Spleen (tissue), 11 donors: ENCODE results near the gene PAOX. TPM values are rescaled to one million over a fixed set of nuclear protein-coding genes. Genes with fewer than 3 reads are reported as not detected.

Source experiments
- DNase-seq: peaks from one replicate; pipeline ENCODE4 v3.0.0-alpha.2; 2020
- H3K27ac ChIP-seq, 8 donors: fragments of 200-600 bp; sonication (generic) in 7 of 8; 1 replicate in 4 of 8; 2 replicates in 4 of 8; pipeline versions ENCODE4 v1.5.0 to v1.8.0; 2016 to 2021; ENCODE audit warnings: inconsistent platforms in 4 of 8, mild to moderate bottlenecking in 4 of 8, moderate library complexity in 1 of 8
- H3K27me3 ChIP-seq, 7 donors: fragments of 200-600 bp; sonication (generic) in 6 of 7; replicated peaks in 1 of 7; 1 replicate in 4 of 7; 2 replicates in 3 of 7; pipeline versions ENCODE4 v1.5.0 to v1.8.0; 2016 to 2021; ENCODE audit warnings: inconsistent platforms in 3 of 7, mild to moderate bottlenecking in 1 of 7
- H3K36me3 ChIP-seq, 6 donors: fragments of 200-600 bp; sonication (generic) in 5 of 6; 1 replicate in 4 of 6; 2 replicates in 2 of 6; pipeline versions ENCODE4 v1.5.0 to v1.8.0; 2016 to 2021; ENCODE audit warnings: inconsistent platforms in 2 of 6
- H3K4me1 ChIP-seq, 6 donors: fragments of 200-600 bp; sonication (generic) in 5 of 6; 1 replicate in 3 of 6; 2 replicates in 3 of 6; pipeline versions ENCODE4 v1.5.0 to v1.8.0; 2016 to 2021; ENCODE audit warnings: inconsistent platforms in 3 of 6
- H3K4me3 ChIP-seq, 8 donors: fragments of 200-600 bp; sonication (generic) in 7 of 8; 1 replicate in 4 of 8; 2 replicates in 4 of 8; pipeline versions ENCODE4 v1.5.0 to v1.8.0; 2016 to 2021; ENCODE audit warnings: inconsistent platforms in 4 of 8, mild to moderate bottlenecking in 4 of 8, moderate library complexity in 2 of 8
- H3K9me3 ChIP-seq, 8 donors: fragments of 200-600 bp; sonication (generic) in 7 of 8; 1 replicate in 4 of 8; 2 replicates in 4 of 8; pipeline versions ENCODE4 v1.5.0 to v1.8.0; 2016 to 2021; ENCODE audit warnings: inconsistent platforms in 4 of 8
- POLR2A ChIP-seq, 3 donors: fragments of 450-650 bp; IDR thresholded peaks; one replicate each; pipeline ENCODE4 v1.5.1; 2017; ENCODE audit warnings: antibody characterized with exemption in 3 of 3, mild to moderate bottlenecking in 1 of 3
- POLR2AphosphoS5 ChIP-seq, 3 donors: sonication (generic); formaldehyde crosslinking; IDR thresholded peaks; one replicate each; pipeline ENCODE4 v1.5.1; 2017; ENCODE audit warnings: antibody characterized with exemption in 3 of 3
- WGBS, 5 donors: extraction: QIAGEN DNeasy Blood & Tissue Kit in 3 of 5; methylation state at CpG; one replicate each; pipeline versions ENCODE4 v1.1.5 to v1.1.7; 2013 to 2018; 5-methylcytosine and 5-hydroxymethylcytosine counted together
- intact Hi-C: fragments of 100-400 bp; cut with DNase I; formaldehyde crosslinking; loops from one replicate; pipeline ENCODE4 v1.15.0; 2023; ENCODE audit warnings: low total_unique reads
- polyA plus RNA-seq, 3 donors: library from polyadenylated mRNA; stranded (reverse); fragments of 200-250 nt; gene quantifications; one replicate each; pipeline ENCODE4 v1.2.1, GENCODE V29; 2013
- total RNA-seq, 7 donors: library from RNA; depleted of rRNA in 3 of 7; stranded (reverse); fragments of >200 nt in 3 of 7; fragmentation: NEBNext Ultra II Directional in 4 of 7; extraction: Animal tissue kit (Norgen Biotek cat#: 25700) in 4 of 7; gene quantifications; one replicate each; pipeline versions ENCODE4 v1.1.0 to v1.2.1, GENCODE V29; 2016 to 2021
- TF ChIP-seq, protein P1 (sequence below), 11 experiments: fragments of 200-600 bp in 7 of 11; fragments of 450-650 bp in 4 of 11; sonication (generic) in 4 of 11; IDR thresholded peaks in 8 of 11; conservative IDR thresholded peaks in 3 of 11; 1 replicate in 7 of 11; 2 replicates in 4 of 11; pipeline versions ENCODE4 v1.4.0 to v1.8.0; 2016 to 2021; ENCODE audit warnings: antibody characterized with exemption in 11 of 11, inconsistent platforms in 4 of 11, mild to moderate bottlenecking in 1 of 11
- donor health status: healthy with polysubstance abuse.
- donor health status: DM: no; HTN: no; CAD: no; lungs with moderate emphysema.
- donor health status: DM: no; HTN: no; CAD: no.
- donor health status: Bipolar disorder and iron deficiency.
- donor health status: healthy.
- donor health status: DM: no; HTN: no; CAD: no.
- donor health status: DM: yes; HTN: yes; CAD: no.

The PAOX gene
- total and polyA plus RNA-seq, 10 donors: 15.4 to 34.0 (median 21.5) TPM

DNA sequence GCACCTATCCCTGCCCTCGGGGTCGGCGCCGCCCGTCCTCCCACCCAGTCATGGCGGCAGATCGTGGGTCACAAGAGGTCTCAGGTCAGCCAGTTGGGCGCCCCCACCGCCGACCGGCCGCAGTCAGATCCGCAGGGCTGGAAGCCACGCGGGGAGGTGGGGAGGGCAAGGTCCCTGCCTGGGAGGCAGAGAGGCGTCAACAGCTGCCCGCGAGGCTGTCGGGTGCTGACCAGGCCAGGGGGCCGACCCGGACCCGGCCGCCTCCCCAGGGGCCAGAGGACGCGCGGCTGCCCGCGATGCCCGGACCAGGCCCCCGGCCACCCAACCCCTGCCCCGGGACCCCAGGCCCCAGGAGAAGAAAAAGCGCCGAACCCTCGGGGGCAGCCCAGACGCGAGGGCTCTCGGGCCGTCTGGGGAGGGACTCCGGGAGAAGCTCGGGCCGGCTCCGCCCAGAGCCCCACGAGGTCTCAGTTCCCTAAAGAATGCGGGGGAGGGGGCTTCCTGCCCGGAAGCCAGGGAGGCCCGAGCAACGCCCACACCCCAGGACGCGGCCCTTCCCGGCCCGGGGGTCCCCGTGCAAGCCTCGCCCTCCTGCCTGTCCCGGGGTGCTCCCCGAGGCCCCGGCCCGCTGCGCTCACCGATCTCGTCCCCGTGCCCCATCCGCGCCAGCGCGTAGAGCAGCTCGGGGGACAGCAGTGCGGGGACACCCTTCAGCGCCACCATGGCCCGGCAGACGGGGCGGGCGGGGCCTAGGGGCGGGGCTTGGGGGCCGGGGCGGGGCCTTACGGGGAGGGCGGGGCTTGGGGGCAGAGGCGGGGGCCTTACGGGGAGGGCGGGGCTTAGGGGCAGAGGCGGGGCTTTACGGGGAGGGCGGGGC, 21.5 kb upstream of the PAOX start, which contains the start of gene FUOM:
Gene FUOM, minus strand, starts transcription at position 735 of the 877 bp plus-strand sequence. Its CDS starts 12 bp downstream, at position 723.
- WGBS, 5 donors: 0 to 7% (median 1%) methylated on average over 9 to 83 of the region's 83 CpGs
- Histone ChIP-seq H3K36me3 (peaks cover 0 to 28% (median 6%) of the 10 kb centered on the region in 6 donors), H3K27ac (peak within 1 kb of the TSS; percentile 62 to 89 (median 83)), H3K9me3 (no peaks in the 10 kb centered on the region), H3K27me3 (no peaks in the 10 kb centered on the region), H3K4me1 (peaks cover 8 to 46% (median 20%) of the 10 kb centered on the region in 6 donors), H3K4me3 (peak within 1 kb of the TSS; percentile 44 to 85 (median 56))
- TF ChIP-seq, protein P1, sequence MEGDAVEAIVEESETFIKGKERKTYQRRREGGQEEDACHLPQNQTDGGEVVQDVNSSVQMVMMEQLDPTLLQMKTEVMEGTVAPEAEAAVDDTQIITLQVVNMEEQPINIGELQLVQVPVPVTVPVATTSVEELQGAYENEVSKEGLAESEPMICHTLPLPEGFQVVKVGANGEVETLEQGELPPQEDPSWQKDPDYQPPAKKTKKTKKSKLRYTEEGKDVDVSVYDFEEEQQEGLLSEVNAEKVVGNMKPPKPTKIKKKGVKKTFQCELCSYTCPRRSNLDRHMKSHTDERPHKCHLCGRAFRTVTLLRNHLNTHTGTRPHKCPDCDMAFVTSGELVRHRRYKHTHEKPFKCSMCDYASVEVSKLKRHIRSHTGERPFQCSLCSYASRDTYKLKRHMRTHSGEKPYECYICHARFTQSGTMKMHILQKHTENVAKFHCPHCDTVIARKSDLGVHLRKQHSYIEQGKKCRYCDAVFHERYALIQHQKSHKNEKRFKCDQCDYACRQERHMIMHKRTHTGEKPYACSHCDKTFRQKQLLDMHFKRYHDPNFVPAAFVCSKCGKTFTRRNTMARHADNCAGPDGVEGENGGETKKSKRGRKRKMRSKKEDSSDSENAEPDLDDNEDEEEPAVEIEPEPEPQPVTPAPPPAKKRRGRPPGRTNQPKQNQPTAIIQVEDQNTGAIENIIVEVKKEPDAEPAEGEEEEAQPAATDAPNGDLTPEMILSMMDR (IDR thresholded peaks at IDR 0.05 in 8 of 11, conservative IDR thresholded peaks at IDR 0.05 in 3 of 11): no peak
- TF ChIP-seq POLR2A (IDR thresholded peaks at IDR 0.05) (no peak), POLR2AphosphoS5 (IDR thresholded peaks at IDR 0.05) (peak; percentile 78 to 87 (median 79))
- peak; percentile 94 for DNase-seq
- intact Hi-C loops: no loop called here

- peak overlapping the region in 6 of 8 donors; percentile 14 to 89 (median 83) for H3K27ac ChIP-seq
- peak; percentile 91 for DNase-seq
- no peak for TF ChIP-seq POLR2A (IDR thresholded peaks at IDR 0.05)
- TF ChIP-seq, protein P1 (IDR thresholded peaks at IDR 0.05 in 8 of 11, conservative IDR thresholded peaks at IDR 0.05 in 3 of 11): no peak
- TF ChIP-seq POLR2AphosphoS5 (IDR thresholded peaks at IDR 0.05): no peak
- 50 to 85% (median 84%) methylated on average over 2 to 41 of the region's 41 CpGs for WGBS, 5 donors
- no peaks in the 10 kb centered on the region for H3K9me3 ChIP-seq
- no peaks in the 10 kb centered on the region for H3K27me3 ChIP-seq
- peaks cover 8 to 46% (median 20%) of the 10 kb centered on the region in 6 donors for H3K4me1 ChIP-seq
- H3K36me3 ChIP-seq: peaks cover 0 to 36% (median 14%) of the 10 kb centered on the region in 6 donors
- peak overlapping the region in 4 of 8 donors; percentile 54 to 85 (median 63) for H3K4me3 ChIP-seq
- intact Hi-C loops: no loop called here
Measured at GRCh38 chr10:133358162-133358924, 20.7 kb upstream of the PAOX start.

GRCh38 chr10:133358925-133359310, 20.1 kb upstream of the PAOX start:
- H3K4me1 ChIP-seq: peaks cover 8 to 46% (median 20%) of the 10 kb centered on the region in 6 donors
- H3K27me3 ChIP-seq: no peaks in the 10 kb centered on the region
- intact Hi-C loops: no loop called here
- 85 to 92% (median 88%) methylated on average over 10 to 11 of the region's 11 CpGs for WGBS, 5 donors
- peak overlapping the region in 5 of 8 donors; percentile 14 to 89 (median 82) for H3K27ac ChIP-seq
- DNase-seq: no peak
- TF ChIP-seq, protein P1 (IDR thresholded peaks at IDR 0.05 in 8 of 11, conservative IDR thresholded peaks at IDR 0.05 in 3 of 11): no peak
- TF ChIP-seq POLR2A (IDR thresholded peaks at IDR 0.05): no peak
- no peak for TF ChIP-seq POLR2AphosphoS5 (IDR thresholded peaks at IDR 0.05)
- H3K36me3 ChIP-seq: peaks cover 0 to 42% (median 19%) of the 10 kb centered on the region in 6 donors
- H3K4me3 ChIP-seq: no peak overlapping the region
- H3K9me3 ChIP-seq: no peaks in the 10 kb centered on the region
